Measurements from ENCODE around the gene TRIM27.
A peak's percentile ranks its signal among the peaks of the same experiment; 100 is the strongest.
"Not testable (repeated sequence)": the region's sequence is repeated elsewhere in the genome, so short reads cannot be mapped to it uniquely, and the experiment has no call there.

Gene TRIM27, protein sequence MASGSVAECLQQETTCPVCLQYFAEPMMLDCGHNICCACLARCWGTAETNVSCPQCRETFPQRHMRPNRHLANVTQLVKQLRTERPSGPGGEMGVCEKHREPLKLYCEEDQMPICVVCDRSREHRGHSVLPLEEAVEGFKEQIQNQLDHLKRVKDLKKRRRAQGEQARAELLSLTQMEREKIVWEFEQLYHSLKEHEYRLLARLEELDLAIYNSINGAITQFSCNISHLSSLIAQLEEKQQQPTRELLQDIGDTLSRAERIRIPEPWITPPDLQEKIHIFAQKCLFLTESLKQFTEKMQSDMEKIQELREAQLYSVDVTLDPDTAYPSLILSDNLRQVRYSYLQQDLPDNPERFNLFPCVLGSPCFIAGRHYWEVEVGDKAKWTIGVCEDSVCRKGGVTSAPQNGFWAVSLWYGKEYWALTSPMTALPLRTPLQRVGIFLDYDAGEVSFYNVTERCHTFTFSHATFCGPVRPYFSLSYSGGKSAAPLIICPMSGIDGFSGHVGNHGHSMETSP

DNA sequence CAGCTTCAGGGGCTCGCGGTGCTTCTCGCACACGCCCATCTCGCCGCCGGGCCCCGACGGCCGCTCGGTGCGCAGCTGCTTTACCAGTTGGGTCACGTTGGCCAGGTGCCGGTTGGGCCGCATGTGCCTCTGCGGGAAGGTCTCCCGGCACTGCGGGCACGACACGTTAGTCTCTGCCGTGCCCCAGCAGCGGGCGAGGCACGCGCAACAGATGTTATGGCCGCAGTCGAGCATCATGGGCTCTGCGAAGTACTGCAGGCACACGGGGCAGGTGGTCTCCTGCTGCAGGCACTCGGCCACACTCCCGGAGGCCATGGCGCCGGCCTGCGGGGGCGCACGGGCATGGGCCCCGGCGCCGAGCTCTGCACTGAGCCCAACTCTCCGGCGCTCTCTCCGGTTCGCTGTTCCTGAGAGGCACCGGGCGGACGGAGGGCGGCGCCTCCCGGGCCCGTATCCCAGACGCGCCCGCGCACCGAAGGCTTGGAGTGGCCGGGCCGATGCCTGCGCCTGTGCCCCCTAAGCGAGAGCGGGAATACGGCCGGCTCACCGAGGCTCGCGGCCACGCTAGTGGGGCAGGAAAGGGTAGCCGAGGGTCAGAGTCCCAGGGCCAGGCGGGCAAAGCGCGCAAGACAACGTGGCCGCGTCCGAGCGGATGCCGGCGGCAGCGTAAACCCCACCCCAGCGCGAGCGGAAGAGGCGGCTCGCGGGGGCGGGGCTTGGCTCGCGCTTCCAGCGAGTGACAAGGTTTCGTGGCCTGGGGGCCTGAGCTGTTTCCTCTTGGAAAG is at the start of gene TRIM27:
Gene TRIM27, minus strand, starts transcription at position 668 of the 785 bp plus-strand sequence. Its CDS starts 353 bp downstream, at position 315.
- Histone ChIP-seq H3K27ac (peak within 1 kb of the TSS; percentile 74 to 97), H3K4me3 (peak within 1 kb of the TSS; percentile 97)
- peak; percentile 91 for DNase-seq (ENCODE audit: low spot score)
- TF ChIP-seq, protein P1, sequence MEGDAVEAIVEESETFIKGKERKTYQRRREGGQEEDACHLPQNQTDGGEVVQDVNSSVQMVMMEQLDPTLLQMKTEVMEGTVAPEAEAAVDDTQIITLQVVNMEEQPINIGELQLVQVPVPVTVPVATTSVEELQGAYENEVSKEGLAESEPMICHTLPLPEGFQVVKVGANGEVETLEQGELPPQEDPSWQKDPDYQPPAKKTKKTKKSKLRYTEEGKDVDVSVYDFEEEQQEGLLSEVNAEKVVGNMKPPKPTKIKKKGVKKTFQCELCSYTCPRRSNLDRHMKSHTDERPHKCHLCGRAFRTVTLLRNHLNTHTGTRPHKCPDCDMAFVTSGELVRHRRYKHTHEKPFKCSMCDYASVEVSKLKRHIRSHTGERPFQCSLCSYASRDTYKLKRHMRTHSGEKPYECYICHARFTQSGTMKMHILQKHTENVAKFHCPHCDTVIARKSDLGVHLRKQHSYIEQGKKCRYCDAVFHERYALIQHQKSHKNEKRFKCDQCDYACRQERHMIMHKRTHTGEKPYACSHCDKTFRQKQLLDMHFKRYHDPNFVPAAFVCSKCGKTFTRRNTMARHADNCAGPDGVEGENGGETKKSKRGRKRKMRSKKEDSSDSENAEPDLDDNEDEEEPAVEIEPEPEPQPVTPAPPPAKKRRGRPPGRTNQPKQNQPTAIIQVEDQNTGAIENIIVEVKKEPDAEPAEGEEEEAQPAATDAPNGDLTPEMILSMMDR (IDR thresholded peaks at IDR 0.05) = no peak

DNA sequence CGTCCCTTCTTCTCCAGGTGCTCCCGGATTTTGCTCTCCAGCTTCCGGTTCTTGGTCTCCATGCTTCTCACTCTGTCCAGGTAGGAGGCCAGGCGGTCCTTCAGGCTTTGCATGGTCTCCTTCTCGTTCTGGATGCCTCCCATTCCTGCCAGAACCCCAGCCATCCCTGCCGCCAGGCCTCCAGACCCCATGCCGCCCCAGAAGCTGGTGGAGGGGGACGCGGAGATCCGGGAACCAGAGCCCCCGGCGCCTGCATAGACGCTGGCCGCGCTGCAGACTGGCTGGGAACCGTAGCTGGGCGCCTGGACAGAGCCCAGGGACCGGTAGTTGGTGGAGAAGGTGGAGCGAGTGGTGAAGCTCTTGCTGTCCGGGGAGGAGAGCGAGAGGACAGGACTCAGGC is 46.3 kb upstream of the TRIM27 start:
- H3K27ac ChIP-seq; DNase-seq (ENCODE audit: low spot score); H3K4me3 ChIP-seq: not testable (repeated sequence)

DNA sequence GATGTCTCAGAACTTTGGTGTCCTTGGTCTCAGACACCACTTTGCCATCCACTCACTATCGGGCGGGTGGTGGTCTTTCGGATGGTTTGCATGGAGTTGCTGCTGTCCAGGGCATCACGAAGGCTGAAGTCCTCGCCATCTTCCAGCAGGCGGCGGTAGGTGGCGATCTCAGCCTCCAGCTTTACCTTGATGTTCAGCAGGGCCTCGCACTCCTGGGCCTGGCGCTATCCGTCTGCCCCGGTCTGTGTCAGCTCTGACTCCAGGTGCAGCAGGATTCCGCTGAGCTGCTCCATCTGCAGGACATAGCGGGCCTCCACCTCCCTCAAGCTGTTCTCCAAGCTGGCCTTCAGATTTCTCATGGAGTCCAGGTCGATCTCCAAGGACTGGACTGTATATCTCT is 45.3 kb upstream of the TRIM27 start:
- Histone ChIP-seq H3K4me3 (no peak overlapping the region), H3K27ac (no peak overlapping the region)
- DNase-seq (ENCODE audit: low spot score) = no peak
- TF ChIP-seq, protein P1 (IDR thresholded peaks at IDR 0.05) = no peak

DNA sequence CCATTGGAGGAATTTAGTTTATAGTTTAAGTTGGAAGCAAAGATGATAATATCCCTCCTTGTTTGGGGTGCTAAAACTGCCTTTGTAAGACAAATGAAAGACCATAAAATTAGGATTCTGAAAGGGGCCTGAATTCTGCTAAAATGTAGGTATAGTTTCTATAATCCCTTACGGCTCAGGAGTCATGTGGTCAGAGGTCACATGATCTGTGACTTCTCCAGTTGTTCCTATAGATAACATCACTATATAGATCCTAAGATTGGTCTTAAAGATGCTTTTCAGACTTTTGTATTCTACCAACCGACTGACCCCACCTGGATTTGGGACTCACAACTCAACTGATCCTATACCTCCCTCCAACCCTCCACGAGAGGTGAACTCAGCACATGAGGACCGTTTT is 44.7 kb upstream of the TRIM27 start:
- Histone ChIP-seq H3K4me3 (no peak overlapping the region), H3K27ac (no peak overlapping the region)
- TF ChIP-seq, protein P1 (IDR thresholded peaks at IDR 0.05) = no peak
- no peak for DNase-seq (ENCODE audit: low spot score)

DNA sequence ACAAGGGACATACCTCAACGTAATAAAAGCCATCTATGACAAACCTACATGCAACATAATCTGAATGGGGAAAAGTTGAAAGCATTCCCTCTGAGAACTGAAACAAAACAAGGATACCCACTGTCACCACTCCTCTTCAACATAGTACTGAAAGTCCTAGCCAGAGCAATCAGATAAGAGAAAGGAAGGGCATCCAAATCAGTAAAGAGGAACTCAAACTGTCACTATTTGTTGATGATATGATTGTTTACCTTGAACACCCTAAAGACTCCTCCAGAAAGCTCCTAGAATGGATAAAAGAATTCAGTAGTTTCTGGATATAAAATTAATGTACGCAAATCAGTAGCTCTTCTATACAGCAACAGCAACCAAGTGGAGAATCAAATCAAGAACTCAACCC is 41.9 kb upstream of the TRIM27 start:
- TF ChIP-seq, protein P1 (IDR thresholded peaks at IDR 0.05) = no peak
- H3K4me3 ChIP-seq = no peak overlapping the region
- DNase-seq (ENCODE audit: low spot score) = no peak

DNA sequence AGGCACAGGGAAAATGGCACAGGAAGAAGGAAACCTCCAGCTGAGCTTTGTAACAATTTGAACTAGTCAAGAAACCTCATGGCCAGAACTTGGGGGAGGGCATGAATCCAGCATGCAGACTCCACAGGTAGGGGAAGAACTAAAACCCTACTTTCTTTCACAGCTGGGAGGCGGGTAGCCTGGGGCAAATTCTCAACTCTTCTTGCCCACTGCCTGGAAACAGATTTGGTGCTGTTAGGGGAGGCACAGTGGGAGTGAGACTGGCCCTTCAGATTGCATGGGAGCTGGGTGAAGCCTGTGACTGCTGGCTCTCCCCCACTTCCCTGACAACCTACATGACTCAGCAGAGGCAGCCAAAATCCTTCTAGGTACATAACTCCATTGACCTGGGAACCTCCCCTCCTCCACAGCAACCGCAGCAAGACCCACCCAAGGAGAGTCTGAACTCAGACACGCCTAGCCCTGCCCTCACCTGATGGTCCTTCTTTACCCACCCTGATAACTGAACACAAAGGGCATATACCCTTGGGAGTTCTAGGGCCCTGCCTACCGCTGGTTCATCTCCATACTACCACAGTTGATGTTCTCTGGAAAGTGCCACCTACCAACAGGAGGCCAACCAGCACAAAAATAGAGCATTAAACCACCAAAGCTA is 37.2 kb upstream of the TRIM27 start:
- TF ChIP-seq, protein P1 (IDR thresholded peaks at IDR 0.05) = no peak
- Histone ChIP-seq H3K4me3 (no peak overlapping the region), H3K27ac (no peak overlapping the region)
- DNase-seq (ENCODE audit: low spot score) = no peak

More for the DNA sequence above, 41.9 kb upstream of the TRIM27 start:
- H3K27ac ChIP-seq = no peak overlapping the region

DNA sequence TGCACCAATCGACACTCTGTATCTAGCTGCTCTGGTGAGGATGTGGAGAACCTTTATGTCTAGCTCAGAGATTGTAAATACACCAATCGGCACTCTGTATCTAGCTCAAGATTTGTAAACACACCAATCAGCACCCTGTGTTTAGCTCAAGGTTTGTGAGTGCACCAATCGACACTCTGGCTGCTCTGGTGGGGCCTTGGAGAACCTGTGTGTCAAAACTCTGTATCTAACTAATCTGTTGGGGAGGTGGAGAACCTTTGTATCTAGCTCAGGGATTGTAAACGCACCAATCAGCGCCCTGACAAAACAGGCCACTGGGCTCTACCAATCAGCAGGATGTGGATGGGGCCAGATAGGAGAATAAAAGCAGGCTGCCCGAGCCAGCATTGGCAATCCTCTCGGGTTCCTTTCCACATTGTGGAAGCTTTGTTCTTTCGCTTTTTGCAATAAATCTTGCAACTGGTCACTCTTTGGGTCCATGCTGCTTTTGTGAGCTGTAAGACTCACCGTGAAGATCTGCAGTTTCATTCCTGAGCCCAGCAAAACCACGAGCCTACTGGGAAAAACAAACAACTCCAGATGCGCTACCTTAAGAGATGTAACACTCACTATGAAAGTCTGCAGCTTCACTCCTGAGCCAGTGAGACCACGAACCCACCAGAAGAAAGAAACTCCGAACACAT is 34.9 kb upstream of the TRIM27 start:
- not testable (repeated sequence) for DNase-seq (ENCODE audit: low spot score); H3K27ac ChIP-seq; H3K4me3 ChIP-seq

DNA sequence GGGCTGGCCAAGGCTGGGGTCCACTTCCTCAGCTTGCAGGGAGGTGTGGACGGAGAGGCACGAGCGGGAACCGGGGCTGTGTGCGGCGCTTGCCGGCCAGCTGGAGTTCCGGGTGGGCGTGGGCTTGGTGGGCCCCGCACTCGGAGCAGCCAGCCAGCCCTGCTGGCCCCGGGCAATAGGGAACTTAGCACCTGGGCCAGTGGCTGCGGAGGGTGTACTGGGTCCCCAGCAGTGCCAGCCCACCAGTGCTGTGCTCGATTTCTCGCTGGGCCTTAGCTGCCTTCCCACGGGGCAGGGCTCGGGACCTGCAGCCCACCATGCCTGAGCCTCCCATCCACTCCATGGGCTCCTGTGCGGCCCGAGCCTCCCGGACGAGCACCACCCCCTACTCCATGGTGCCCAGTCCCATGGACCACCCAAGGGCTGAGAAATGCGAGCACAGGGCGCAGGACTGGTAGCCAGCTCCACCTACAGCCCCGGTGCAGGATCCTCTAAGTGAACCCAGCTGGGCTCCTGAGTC is 34.1 kb upstream of the TRIM27 start:
- not testable (repeated sequence) for H3K4me3 ChIP-seq; DNase-seq (ENCODE audit: low spot score); H3K27ac ChIP-seq
